Right cardiac atrium (tissue), 5 donors: ENCODE data around the gene GSAP. TPM values are rescaled to one million over a fixed set of nuclear protein-coding genes. Genes with fewer than 3 reads are reported as not detected.
"Not testable (repeated sequence)": the region's sequence is repeated elsewhere in the genome, so short reads cannot be mapped to it uniquely, and the experiment has no call there.

Experiments used
- ATAC-seq, 2 donors: fragments of 200-7000 bp; cut with Tn5 transposase; one replicate each; pipeline versions ENCODE4 v1.8.0 to v1.9.1; 2020; ENCODE audit warnings: moderate library complexity in 2 of 2, mild to moderate bottlenecking in 1 of 2
- DNase-seq, 3 donors: peaks; one replicate each; pipeline ENCODE4 v3.0.0-alpha.2; 2020
- H3K27ac ChIP-seq: one replicate; pipeline ENCODE4 v1.5.1; 2013; ENCODE audit warnings: mild to moderate bottlenecking, low read length, control low read depth, moderate library complexity
- H3K27me3 ChIP-seq: one replicate; pipeline ENCODE4 v1.6.1; 2013; ENCODE audit not compliant: control insufficient read depth, insufficient read depth
- H3K4me1 ChIP-seq: one replicate; pipeline ENCODE4 v1.6.1; 2013; ENCODE audit warnings: low read length; ENCODE audit not compliant: control insufficient read depth, insufficient read depth
- H3K4me3 ChIP-seq: one replicate; pipeline ENCODE4 v1.5.1; 2013; ENCODE audit warnings: low read length, control low read depth
- H3K9me3 ChIP-seq: one replicate; pipeline ENCODE4 v1.6.1; 2013; ENCODE audit warnings: low read length; ENCODE audit not compliant: control insufficient read depth
- WGBS: extraction: QIAGEN DNeasy Blood & Tissue Kit; methylation state at CpG from one replicate; pipeline ENCODE4 v1.1.7; 2013; 5-methylcytosine and 5-hydroxymethylcytosine counted together
- intact Hi-C, 4 donors: fragments of 100-400 bp; cut with DNase I; formaldehyde crosslinking; loops; one replicate each; pipeline versions ENCODE4 v1.11.0 to v1.14.0; 2022 to 2023
- polyA plus RNA-seq: library from polyadenylated mRNA; stranded (reverse); fragments of 200-250 nt; gene quantifications from one replicate; pipeline ENCODE4 v1.2.3, GENCODE V29; 2013
- total RNA-seq, 4 donors: library from RNA; stranded (reverse); fragmentation: NEBNext Ultra II Directional; extraction: Animal tissue kit (Norgen Biotek cat#: 25700); gene quantifications; one replicate each; pipeline ENCODE4 v1.2.1, GENCODE V29; 2021
- donor health status: healthy with polysubstance abuse.
- donor health status: DM: no; HTN: yes; CAD: no.
- donor health status: DM: no; HTN: no; CAD: no.
- donor health status: DM: no; HTN: yes; CAD: no; lungs with severe emphysema.
- donor health status: DM: yes; HTN: yes; CAD: no.

GSAP gene
- total and polyA plus RNA-seq, 5 donors, result 7.4 to 14.6 (median 10.8) TPM

DNA sequence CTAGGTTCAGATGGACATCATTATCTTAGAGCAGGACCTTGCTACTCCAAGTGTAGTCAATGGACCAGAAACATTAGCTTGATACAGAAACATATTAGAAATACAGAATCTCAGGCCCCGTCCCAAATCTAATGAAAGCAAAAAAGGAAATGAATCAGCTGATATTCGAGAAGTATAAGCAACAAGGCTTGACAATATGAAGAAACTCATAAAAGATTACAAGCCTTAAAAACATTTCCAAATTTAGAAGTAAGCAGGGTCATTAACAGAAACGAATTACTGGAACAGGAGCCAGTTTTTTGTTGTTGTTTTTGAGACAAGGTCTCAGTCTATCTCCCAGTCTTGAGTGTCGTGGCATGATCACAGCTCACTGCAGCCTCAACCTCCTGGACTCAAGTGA is 40.5 kb upstream of the GSAP start:
- intact Hi-C loops, result no loop called here
- H3K4me3 ChIP-seq, result no peak overlapping the region
- no peak for DNase-seq
- no peaks in the 10 kb centered on the region for H3K27me3 ChIP-seq
- 56% methylated on average over 4 of the region's 4 CpGs for WGBS
- ATAC-seq, result no peak
- no peaks in the 10 kb centered on the region for H3K9me3 ChIP-seq
- no peaks in the 10 kb centered on the region for H3K4me1 ChIP-seq
- no peak overlapping the region for H3K27ac ChIP-seq

DNA sequence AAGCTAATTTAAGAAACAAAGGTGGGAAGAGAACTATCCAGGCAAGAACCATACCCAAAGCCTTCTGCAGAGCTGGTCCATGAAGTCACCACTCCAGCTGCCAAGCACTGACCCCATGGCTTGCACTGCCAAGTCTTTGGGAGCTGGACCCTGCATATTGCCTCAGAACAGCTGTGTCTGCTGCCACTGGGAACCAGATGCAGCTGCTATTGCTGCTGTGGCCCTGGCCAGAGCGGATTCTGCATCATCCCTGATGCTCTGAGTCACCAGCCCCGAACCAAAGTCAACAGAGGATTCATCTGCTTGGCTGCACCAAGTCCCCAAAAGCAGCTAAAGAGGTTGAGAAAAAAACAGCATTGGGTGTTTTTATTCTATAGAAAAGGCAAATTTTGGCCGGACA is 39.2 kb upstream of the GSAP start:
- Histone ChIP-seq H3K4me1 (no peaks in the 10 kb centered on the region), H3K9me3 (no peaks in the 10 kb centered on the region), H3K27me3 (no peaks in the 10 kb centered on the region), H3K4me3 (no peak overlapping the region), H3K27ac (no peak overlapping the region)
- whole genome bisulfite sequencing, result 85% methylated on average over 3 of the region's 3 CpGs
- ATAC-seq (peak in 1 of 2 donors; percentile 34), DNase-seq (peak in 1 of 3 donors; percentile 19)
- intact Hi-C loops, result no loop called here

DNA sequence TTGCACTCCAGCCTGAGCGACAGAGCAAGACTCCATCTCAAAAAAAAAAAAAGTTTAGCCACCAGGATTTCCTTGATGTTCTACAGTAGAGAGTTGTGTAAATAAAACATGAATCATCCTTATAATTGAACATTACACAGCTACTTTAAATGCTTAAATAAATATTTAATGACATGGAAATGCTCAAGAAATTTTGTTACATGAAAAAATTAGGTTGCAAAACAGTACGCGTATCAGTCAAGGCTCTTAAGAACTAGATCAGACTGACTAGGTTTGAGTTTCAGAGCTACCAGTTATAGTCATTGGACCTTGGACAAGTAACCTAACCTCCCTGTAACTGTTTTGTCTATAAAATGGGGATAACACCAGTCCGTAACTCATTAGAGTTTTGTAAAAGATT is 38.7 kb upstream of the GSAP start:
- Histone ChIP-seq H3K4me3 (no peak overlapping the region), H3K4me1 (no peaks in the 10 kb centered on the region), H3K9me3 (no peaks in the 10 kb centered on the region), H3K27ac (no peak overlapping the region), H3K27me3 (no peaks in the 10 kb centered on the region)
- WGBS, result 97% methylated on average over 4 of the region's 4 CpGs
- DNase-seq, result no peak
- ATAC-seq, result no peak
- intact Hi-C loops, result no loop called here

DNA sequence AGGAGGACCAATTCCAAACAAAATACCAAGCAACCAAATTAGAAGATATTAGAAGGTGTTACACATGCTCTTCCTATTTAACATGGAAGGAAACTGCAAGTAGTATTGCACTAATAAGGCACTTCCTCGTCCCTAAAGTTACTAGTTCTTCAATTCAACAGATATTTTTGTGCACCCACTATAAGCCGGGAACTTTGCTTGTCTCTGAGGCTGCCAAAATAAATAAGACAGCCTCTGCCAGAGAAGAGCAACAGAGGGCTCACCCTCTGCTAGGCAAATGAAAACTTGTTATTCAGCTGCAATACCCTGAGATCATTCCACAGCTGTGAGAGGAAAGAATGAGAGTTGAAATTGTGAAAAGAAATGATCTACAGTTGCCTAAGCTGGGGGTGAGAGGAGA is 37.4 kb upstream of the GSAP start:
- peak; percentile 68 to 78 for ATAC-seq

DNA sequence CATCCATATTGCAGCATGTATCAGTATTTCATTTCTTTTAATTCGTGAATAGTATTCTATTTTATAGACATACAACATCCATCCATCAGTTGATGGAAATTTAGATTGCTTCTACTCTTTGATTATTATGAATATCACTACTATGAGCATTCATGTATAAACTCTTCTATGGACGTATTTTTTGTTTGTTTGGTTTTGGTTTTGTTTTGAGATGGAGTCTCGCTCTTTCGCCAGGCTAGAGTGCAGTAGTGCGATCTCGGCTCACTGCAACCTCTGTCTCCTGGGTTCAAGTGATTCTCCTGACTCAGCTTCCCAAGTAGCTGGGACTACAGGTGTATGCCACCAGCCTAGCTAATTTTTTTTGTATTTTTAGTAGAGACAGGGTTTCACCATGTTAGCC is 35.8 kb upstream of the GSAP start:
- H3K4me1 ChIP-seq, intact Hi-C loops, ATAC-seq, H3K9me3 ChIP-seq, DNase-seq, H3K27me3 ChIP-seq, H3K27ac ChIP-seq, H3K4me3 ChIP-seq: not testable (repeated sequence)
- 97% methylated on average over 6 of the region's 6 CpGs for WGBS

More for the DNA sequence above, 37.4 kb upstream of the GSAP start:
- intact Hi-C loops, result no loop called here
- Histone ChIP-seq H3K27me3 (no peaks in the 10 kb centered on the region), H3K4me3 (no peak overlapping the region), H3K4me1 (no peaks in the 10 kb centered on the region), H3K9me3 (no peaks in the 10 kb centered on the region), H3K27ac (peak overlapping the region; percentile 52)
- no peak for DNase-seq
- 25% methylated on average over 2 of the region's 2 CpGs for WGBS

DNA sequence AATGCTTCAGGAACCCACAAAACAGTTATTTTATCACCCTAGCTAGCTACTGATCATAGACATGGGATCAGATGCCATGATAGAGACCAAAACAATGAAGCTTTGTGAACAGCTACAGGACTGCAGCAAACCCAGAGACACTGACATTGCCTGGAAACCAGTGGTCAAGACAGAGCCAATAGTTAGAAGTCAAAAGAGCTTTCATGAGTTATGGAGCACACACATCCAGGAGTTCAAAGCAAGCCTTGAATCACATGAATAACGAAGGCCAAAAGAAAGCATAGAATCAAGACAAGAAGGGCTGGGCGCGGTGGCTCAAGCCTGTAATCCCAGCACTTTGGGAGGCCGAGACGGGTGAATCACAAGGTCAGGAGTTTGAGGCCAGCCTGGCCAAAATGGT is 34.5 kb upstream of the GSAP start:
- ATAC-seq (no peak), DNase-seq (no peak)
- intact Hi-C loops, result no loop called here
- no peaks in the 10 kb centered on the region for H3K4me1 ChIP-seq
- no peaks in the 10 kb centered on the region for H3K9me3 ChIP-seq
- H3K4me3 ChIP-seq, result no peak overlapping the region
- no peak overlapping the region for H3K27ac ChIP-seq
- 95% methylated on average over 5 of the region's 5 CpGs for WGBS
- H3K27me3 ChIP-seq, result no peaks in the 10 kb centered on the region

DNA sequence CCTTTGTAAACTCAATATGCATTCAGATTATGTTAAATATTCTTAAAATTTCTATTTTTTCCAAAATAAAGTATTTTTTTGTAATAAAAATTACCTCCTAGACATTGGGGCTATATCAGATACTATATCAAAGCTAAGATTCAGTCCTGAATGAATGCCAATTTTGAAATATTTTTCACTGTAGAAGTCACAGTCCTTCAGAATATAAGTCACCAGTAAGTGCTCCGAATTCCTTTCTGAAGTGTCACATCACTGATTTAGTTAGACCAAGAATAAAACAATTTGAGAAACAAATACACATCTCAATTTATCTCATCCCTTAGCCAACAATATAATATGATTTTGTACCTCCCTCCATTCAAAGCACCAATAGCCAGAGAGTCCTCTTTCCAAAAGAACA is 33.9 kb upstream of the GSAP start:
- Histone ChIP-seq H3K27ac (no peak overlapping the region), H3K9me3 (no peaks in the 10 kb centered on the region), H3K27me3 (no peaks in the 10 kb centered on the region), H3K4me3 (no peak overlapping the region), H3K4me1 (no peaks in the 10 kb centered on the region)
- WGBS, result 66% methylated on average over 1 of the region's 1 CpG
- ATAC-seq, result no peak
- intact Hi-C loops, result no loop called here
- DNase-seq, result no peak

DNA sequence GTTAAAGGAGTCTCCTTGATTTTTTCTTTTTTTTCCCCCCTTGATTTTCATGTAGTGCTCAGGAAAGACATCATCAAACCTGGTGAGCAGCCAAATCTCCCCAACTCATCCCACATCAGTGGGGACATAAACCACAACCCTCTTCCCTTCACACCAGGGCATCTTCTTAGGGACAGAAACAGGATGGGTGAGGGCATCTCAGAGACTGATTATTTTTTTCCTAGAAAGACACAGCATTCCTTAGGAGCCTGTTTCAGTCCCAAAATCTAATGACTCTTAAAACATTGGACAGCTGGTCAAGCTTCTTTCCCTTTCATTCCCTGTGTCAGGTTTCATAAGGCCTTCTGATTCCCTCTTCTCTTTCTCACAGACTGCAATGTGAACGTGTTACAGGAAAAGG is 31.5 kb upstream of the GSAP start:
- no peak overlapping the region for H3K27ac ChIP-seq
- H3K9me3 ChIP-seq, result no peaks in the 10 kb centered on the region
- WGBS, result 87% methylated on average over 1 of the region's 1 CpG
- intact Hi-C loops, result no loop called here
- DNase-seq (no peak), ATAC-seq (no peak)
- H3K27me3 ChIP-seq, result no peaks in the 10 kb centered on the region
- no peaks in the 10 kb centered on the region for H3K4me1 ChIP-seq
- H3K4me3 ChIP-seq, result no peak overlapping the region

DNA sequence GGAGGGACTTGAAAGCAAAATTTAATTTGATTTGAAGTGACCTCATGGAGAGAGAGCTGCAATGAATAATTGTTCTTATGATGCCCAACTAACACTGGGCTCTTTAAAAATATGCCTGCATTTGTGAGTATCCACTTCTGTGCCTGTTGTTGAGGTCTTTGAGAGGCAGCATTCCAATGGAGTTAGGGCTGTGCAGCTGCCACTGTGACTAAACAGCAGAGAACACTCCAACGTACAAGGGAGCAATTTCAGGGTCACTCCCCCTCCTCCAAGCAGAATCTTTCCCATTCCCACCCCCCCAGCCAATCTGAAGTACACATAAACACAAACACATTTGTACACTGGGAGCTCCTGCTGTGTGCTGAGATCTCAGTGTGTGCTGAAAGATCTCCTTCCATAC is 28.0 kb upstream of the GSAP start:
- WGBS, result 33% methylated on average over 1 of the region's 1 CpG
- intact Hi-C loops, result no loop called here
- DNase-seq (no peak), ATAC-seq (no peak)
- Histone ChIP-seq H3K27ac (no peak overlapping the region), H3K4me3 (no peak overlapping the region), H3K9me3 (no peaks in the 10 kb centered on the region), H3K27me3 (no peaks in the 10 kb centered on the region), H3K4me1 (no peaks in the 10 kb centered on the region)

DNA sequence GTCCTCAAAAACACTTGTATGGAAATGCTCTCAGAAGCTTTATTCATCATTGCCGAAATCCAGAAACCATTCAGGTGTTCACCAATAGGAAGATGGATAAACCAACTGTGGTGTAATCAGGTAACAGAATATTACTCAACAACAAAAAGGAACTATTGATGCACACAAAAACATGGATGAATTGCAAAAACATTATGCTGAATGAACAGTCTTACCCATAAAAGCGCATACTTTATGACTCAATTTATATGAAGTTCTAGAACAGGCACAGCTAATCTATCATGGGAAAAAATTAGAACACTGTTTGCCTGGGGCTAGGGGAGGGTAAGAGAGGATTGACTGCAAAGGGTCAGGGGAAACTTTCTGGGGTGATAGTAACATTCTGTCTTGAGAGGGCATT is 26.9 kb upstream of the GSAP start:
- Histone ChIP-seq H3K4me3 (no peak overlapping the region), H3K9me3 (no peaks in the 10 kb centered on the region), H3K4me1 (no peaks in the 10 kb centered on the region), H3K27ac (no peak overlapping the region), H3K27me3 (no peaks in the 10 kb centered on the region)
- WGBS, result 91% methylated on average over 2 of the region's 2 CpGs
- DNase-seq (no peak), ATAC-seq (no peak)
- intact Hi-C loops, result no loop called here

DNA sequence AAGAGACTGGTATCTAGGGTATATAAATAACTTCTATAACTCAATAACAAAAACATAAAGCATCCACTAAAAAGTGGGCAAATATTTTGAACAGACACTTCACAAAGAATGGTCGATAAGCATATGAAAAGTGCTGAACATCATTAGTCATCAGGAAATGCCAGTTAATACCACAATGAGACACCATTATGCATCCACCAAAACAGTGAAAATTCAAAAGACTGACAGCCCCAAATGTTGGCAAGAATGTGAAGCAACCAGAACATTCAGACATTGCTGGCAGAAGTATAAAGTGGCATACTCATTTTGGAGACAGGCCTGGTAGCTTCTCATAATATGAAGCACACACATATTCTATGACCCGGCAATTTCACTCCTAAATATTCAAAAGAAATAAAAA is 26.5 kb upstream of the GSAP start:
- 79% methylated on average over 2 of the region's 2 CpGs for WGBS
- intact Hi-C loops, result no loop called here
- no peaks in the 10 kb centered on the region for H3K27me3 ChIP-seq
- no peak overlapping the region for H3K4me3 ChIP-seq
- no peaks in the 10 kb centered on the region for H3K4me1 ChIP-seq
- ATAC-seq (no peak), DNase-seq (no peak)
- H3K9me3 ChIP-seq, result no peaks in the 10 kb centered on the region
- H3K27ac ChIP-seq, result no peak overlapping the region

DNA sequence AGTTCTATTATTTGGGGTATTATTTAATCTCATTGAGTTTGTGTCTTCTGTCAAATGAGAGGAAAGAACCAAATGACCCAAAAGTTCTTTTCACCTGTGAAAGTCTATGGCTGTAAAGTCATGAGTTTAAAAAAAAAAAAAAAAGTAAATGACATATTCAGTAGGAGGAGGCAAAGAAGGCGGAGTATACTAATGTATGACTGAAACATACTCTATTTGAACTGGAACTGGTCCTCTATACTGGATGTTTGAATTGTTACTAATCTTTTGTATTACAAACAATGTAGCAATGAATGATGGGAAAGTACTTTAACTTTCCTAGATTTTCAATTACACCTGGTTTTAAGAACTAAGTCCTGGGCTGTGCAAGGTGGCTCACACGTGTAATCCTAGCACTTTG is 24.9 kb upstream of the GSAP start:
- Histone ChIP-seq H3K4me1 (no peaks in the 10 kb centered on the region), H3K9me3 (no peaks in the 10 kb centered on the region), H3K27me3 (no peaks in the 10 kb centered on the region), H3K27ac (no peak overlapping the region), H3K4me3 (no peak overlapping the region)
- WGBS, result 92% methylated on average over 2 of the region's 2 CpGs
- DNase-seq (no peak), ATAC-seq (no peak)
- intact Hi-C loops, result no loop called here
